Epidermal melanocyte (primary cell): ENCODE data around the gene ATG16L1.

Source experiments
- DNase-seq: peaks from one replicate; pipeline ENCODE4 v3.0.0; 2011; ENCODE audit warnings: low spot score; ENCODE audit not compliant: insufficient read length

Gene ATG16L1

DNA sequence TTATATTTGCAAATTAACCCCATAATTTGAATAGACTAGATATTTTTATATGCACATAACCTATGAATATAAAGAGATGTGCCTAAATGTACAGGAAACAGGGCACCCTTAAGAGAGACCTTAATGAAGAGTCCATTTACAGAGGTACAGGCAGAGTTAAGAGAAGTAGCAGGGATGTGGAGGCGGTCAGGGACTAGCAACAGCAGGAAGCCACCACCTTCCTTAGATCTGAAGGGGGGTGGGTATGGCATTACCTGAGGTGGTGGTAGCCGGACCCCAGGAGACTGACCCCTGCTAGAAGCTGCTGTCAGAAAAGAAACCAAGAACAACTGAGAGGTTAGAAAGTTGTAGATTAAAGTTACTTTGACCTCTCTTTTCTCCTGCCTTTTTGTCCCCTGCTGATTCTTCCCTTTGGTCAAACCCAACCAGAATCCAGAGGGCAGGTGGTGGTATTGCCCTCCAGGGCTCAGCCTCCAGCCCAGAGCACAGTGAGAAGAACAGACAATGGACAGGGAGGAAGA is 24.9 kb upstream of the ATG16L1 start:
- no peak for DNase-seq

DNA sequence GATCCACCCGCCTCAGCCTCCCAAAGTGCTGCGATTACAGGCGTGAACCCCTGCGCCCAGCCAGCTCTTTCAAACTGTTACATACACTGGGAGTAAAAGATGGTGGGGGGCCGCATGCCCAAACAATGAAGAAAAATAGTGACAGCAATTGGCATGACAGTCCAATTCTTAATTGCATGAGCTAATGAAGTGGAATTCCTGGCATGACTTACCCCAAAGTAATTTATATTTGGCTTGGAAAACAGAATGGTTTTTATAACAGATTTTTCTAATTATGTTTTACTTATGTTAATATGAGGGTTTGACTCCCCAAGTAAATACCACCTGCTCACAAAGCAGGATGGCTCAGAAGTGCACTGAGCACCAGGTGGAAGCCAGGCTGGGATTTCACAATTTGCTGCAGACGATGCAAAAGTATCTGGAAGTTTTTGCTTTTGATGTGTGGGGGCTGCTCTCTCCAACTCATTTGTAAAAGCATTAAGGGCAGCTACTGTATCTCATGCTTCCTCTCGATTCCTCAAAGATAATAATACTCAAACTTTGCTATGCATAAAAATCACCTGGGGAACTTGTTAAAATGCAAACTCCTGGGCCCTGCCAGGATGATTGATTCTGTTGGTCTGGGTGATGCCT is 24.0 kb upstream of the ATG16L1 start:
- no peak for DNase-seq

GRCh38 chr2:233228376-233228775 is 23.1 kb upstream of the ATG16L1 start:
- DNase-seq, result no peak

DNA sequence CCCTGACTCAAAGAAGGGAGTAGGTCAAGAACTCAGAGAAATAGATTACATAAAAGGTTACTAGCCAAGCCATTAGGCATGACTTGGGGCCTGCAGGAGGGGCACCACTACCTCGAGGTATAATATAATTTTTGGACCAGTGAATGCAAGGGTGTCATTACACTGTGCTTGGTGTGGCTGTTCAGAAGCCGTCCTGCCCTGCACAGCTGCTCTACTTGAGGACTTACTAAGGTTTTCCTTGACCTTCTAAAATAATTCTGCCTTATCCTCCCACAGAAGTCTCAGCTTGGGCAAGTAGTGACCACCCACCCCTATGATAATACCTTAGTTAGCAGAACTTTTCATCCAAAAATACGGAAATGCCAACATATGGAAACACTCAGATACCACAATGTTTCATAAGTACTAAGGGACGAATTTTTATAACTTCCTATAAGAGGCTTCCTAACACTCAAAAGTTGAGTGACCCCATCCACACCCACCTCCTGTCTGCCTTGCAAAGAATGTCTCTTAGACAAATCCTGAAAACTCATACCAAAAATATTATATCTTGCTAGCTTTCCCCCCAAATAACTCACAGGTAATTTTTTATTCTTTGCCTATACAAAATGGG is 17.7 kb upstream of the ATG16L1 start:
- no peak for DNase-seq

DNA sequence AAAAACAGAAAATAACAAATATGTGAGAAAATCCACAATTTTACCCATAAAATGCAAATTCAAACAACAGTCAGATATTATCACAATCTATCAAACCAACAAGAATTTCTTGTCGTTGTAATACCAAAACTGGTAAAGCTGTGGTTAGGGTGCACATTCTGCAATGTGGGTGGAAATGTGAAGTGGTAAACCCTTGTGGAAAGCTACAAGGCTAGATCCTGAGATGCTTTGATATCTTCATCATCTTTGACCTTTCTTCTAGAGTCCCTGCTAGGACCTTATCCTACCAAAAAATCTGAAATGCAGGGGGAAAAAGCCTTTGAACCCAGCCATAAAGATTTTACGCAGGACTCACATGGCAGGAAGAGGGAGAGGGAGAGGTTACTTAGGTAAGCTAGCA is 17.2 kb upstream of the ATG16L1 start:
- DNase-seq, result no peak

DNA sequence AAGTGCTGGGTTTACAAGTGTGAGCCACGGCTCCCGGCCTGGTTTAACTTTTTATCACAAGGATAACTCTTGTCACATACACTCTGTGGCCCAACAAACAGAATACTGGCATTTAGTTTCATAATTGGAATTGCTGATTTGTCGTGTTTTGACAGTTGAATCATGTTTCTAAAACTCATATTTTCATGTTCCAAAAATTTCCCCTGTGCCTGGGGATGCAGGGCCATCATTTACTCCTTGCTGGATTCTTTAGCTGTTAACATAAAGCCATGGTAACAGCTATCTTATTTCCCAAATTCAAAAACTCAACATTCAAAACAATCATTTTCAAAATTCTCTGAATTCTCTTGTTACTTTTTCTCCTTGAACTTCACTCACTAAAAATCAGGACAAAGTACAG is 16.5 kb upstream of the ATG16L1 start:
- no peak for DNase-seq

DNA sequence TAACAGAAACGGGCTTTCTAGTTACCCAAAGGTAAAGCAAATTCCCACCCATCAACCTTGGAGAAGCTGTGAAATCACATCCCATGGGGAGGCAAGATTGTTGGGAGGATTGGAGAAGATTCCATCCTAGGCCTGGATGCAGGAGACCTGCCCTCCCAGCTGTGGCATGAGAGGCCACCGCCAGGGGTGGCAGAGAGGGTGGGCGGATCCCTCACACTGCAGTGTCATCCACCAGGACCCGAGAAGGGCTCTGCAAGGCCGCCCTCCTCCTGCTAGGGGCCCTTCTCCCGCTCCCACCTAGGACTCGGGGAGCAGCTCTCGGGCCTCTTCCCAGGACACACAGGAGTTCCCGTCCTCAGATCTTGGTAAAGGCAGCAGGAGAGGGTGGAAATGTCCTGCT is 15.5 kb upstream of the ATG16L1 start:
- no peak for DNase-seq

GRCh38 chr2:233236820-233237589 is 14.5 kb upstream of the ATG16L1 start:
- DNase-seq, result no peak

DNA sequence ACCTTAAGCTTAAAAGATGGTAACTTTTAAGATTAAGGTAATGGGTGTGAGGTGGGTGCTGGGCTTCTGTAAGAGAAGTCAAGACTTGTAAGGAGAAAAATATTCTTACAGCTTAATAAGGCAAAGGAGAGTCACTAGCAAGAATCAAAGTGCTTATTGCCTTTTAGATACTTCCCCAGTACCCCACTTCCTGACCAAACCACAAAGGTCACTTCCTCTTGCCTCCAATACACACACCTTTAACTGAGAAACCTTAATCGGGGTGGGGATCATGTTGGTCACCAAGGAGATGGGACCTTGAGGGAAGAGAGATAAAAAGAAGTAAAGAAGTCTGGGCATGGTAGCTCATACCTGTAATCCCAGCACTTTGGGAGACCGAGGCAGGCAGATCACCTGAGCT is 10.6 kb upstream of the ATG16L1 start:
- DNase-seq, result no peak

GRCh38 chr2:233241803-233242202 is 9.7 kb upstream of the ATG16L1 start:
- no peak for DNase-seq

DNA sequence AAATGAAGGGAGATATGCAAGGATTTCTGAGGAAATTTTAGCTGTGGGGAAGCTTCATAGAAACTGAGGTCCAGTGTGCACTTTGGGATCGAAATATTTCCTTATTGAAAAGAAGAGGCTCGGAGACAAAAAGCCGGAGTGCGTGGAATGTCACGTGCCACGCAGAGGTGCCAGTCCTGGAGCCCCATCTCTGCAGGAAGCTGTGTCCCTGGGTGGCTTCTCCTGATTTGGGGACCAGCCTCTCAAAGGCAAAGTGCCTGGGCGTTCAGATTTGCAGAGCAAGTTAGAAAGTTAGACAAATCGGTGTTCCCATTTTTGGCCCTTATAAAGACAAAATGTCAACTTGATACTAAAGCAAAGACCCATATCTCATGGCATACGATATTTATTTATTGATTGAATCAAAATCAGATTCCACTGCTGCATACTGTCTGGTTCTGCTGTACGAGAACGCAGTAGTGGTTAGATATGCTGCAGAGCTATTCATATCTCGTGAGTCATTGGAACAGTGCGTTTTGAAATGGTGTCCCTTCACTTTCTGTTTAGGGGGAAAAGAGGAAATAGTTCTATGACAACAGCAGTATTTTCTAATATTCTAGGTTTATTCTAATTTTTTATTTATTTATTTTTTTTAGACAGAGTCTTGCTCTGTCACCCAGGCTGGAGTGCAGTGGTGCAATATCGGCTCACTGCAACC is 9.1 kb upstream of the ATG16L1 start:
- no peak for DNase-seq

GRCh38 chr2:233243348-233243747 is 8.1 kb upstream of the ATG16L1 start:
- DNase-seq, result no peak

GRCh38 chr2:233244818-233245217 is 6.7 kb upstream of the ATG16L1 start:
- DNase-seq, result no peak

GRCh38 chr2:233245406-233245805 is 6.1 kb upstream of the ATG16L1 start:
- no peak for DNase-seq

DNA sequence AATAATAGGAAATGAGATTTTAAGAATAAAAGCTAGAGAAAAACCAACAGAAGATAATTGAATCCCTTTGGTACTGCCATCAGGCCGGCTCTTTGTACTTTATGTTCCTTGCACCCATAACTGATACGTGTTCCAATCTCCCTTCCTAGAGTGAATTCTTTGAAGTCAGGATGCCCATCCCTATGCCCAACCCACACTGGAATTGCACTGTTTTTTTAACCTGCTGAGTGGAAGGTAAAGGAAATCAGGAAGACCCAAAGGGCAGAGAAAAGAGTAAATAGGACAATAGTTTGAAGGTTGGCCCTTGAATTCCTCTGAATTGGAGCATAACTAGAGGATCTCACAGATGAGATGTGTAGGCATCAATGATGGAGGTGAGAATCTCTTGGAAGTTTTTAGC is 4.4 kb upstream of the ATG16L1 start:
- DNase-seq, result no peak

GRCh38 chr2:233247744-233248143 is 3.7 kb upstream of the ATG16L1 start:
- DNase-seq, result no peak

GRCh38 chr2:233248999-233249398 is 2.5 kb upstream of the ATG16L1 start:
- DNase-seq, result no peak

GRCh38 chr2:233250568-233250967 is 905 bp upstream of the ATG16L1 start:
- DNase-seq, result no peak

DNA sequence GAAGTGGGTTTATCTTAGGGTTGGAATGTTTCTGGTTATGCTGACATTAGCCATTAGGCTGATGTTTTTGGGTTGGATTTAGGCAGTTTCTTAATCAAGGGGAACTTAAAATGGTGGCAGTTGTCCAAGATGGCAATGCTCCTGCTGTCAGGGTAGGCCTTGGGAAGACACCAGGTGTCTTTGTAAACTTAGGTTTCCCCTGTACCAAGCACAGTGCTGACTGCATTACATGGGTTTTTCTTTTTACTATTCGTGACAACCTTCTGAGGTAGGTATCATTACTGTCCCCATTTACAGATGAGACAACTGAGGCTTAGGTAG is 528 bp upstream of the ATG16L1 start:
- DNase-seq, result no peak

DNA sequence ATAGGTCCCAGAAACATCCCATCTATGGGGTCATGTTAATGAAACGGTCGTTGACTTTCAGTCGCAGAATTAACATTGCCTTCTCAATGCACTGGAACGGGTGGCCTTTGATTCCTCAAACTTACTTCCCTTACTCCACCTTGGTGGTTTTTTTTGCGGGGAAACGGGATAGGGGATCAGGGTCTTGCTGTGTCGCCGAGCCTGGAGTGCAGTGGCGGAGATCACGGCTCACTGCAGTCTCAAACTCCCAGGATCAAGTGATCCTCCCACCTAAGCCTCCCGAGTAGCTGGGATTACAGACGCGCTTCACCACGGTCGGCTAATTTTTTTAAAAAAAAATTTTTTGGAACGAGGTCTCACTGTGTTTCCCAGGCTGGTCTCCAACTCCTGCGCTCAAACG is 754 bp downstream of the ATG16L1 start:
- DNase-seq, result no peak

DNA sequence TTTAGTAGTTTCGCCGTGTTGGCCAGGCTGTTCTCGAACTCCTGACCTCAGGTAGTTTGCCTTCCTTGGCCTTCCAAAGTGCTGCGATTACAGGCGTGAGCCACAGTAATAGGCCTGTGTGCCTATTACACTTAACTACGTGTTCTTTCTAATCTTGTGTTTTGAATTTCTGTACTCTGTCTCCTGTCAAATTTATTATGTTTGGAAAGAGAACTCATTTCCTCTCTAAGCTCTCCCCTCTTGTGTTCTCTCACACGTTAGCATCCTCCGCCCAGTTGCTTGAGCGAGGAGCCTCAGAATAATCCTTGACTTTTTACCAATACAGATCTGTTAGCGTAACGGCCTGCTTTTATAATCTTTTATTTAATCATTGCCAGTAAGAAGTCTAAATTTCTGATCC is 3.7 kb downstream of the ATG16L1 start:
- DNase-seq, result no peak

DNA sequence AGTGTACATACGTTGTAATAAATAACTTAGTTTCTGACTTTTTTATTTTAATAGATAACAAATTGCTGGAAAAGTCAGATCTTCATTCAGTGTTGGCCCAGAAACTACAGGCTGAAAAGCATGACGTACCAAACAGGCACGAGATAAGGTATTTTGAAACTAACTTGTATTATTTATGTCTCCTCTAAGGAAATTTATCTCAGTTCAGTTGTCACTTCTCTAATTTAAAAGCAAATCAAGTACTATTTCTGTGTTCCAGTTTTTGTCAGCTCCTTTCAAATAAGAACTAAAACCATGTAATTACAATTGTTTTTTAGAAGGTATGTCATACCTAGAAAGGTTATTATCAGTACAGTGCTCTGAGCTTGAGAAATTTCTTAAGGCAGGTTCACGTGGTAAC is 4.6 kb downstream of the ATG16L1 start:
- no peak for DNase-seq
